ENCODE measurements around the gene ZDHHC18. TPM values are rescaled to one million over a fixed set of nuclear protein-coding genes. Genes with fewer than 3 reads are reported as not detected.
"Not testable (repeated sequence)": the region's sequence is repeated elsewhere in the genome, so short reads cannot be mapped to it uniquely, and the experiment has no call there.

Gene ZDHHC18
- total and polyA plus RNA-seq, 2 experiments from 2014 or later, result 1.3 to 11.6 TPM

- WGBS, 2 experiments (ENCODE audit: low coverage in 1 of 2, low lambda C conversion rate in 2 of 2, missing lambda C conversion rate in 2 of 2), result 96 to 100% methylated on average over 1 of the region's 1 CpG
- H3K4me2 ChIP-seq (ENCODE audit: unreplicated experiment), result no peak overlapping the region
- no peaks in the 10 kb centered on the region for H3K9me3 ChIP-seq (ENCODE audit: low read depth)
- no peaks in the 10 kb centered on the region for H3F3A ChIP-seq (ENCODE audit: insufficient read depth)
- H2AFZ ChIP-seq, result no peak overlapping the region
- no peaks in the 10 kb centered on the region for H4K20me1 ChIP-seq (ENCODE audit: insufficient read depth)
- no peak overlapping the region for H3K9ac ChIP-seq
- H3K27ac ChIP-seq, result no peak overlapping the region
- no peaks in the 10 kb centered on the region; the same call in 1 of the 2 replicates for H3K79me2 ChIP-seq (ENCODE audit: insufficient read depth)
- no peaks in the 10 kb centered on the region for H3K4me1 ChIP-seq (ENCODE audit: insufficient read depth)
- no peak for DNase-seq
- H3K4me3 ChIP-seq, result no peak overlapping the region
- TF ChIP-seq EZH2phosphoT487 (IDR thresholded peaks at IDR 0.05; ENCODE audit: insufficient read depth, low read depth) (no peak), EZH2 (IDR thresholded peaks at IDR 0.05; ENCODE audit: insufficient read depth, poor library complexity, severe bottlenecking) (no peak)
- peaks cover 4% of the 10 kb centered on the region; the same call in 1 of the 2 replicates for H3K36me3 ChIP-seq (ENCODE audit: low read depth)
- in situ Hi-C loops (cut with MboI), result no loop called here
- H3K9me2 ChIP-seq (ENCODE audit: insufficient read depth), result no peaks in the 10 kb centered on the region
- H3K27me3 ChIP-seq (replicated peaks; ENCODE audit: insufficient read depth), result no peaks in the 10 kb centered on the region
These were observed 12.8 kb downstream of the ZDHHC18 start for GRCh38 chr1:26839339-26839722.

GRCh38 chr1:26839779-26840178 lies 13.3 kb downstream of the ZDHHC18 start:
- H4K20me1 ChIP-seq (ENCODE audit: insufficient read depth), result no peaks in the 10 kb centered on the region
- H3K9ac ChIP-seq, result no peak overlapping the region
- WGBS, 2 experiments (ENCODE audit: low coverage in 1 of 2, low lambda C conversion rate in 2 of 2, missing lambda C conversion rate in 2 of 2), result 91 to 95% methylated on average over 5 to 6 of the region's 6 CpGs
- no peak for DNase-seq
- H3K4me2 ChIP-seq (ENCODE audit: unreplicated experiment), result no peak overlapping the region
- peaks cover 4% of the 10 kb centered on the region; the same call in 1 of the 2 replicates for H3K36me3 ChIP-seq (ENCODE audit: low read depth)
- in situ Hi-C loops (cut with MboI), result no loop called here
- H3F3A ChIP-seq (ENCODE audit: insufficient read depth), result no peaks in the 10 kb centered on the region
- TF ChIP-seq EZH2 (IDR thresholded peaks at IDR 0.05; ENCODE audit: insufficient read depth, poor library complexity, severe bottlenecking) (no peak), EZH2phosphoT487 (IDR thresholded peaks at IDR 0.05; ENCODE audit: insufficient read depth, low read depth) (no peak)
- H3K79me2 ChIP-seq (ENCODE audit: insufficient read depth), result no peaks in the 10 kb centered on the region; the same call in 1 of the 2 replicates
- H3K27ac ChIP-seq, result no peak overlapping the region
- H3K4me3 ChIP-seq, result no peak overlapping the region
- no peaks in the 10 kb centered on the region for H3K27me3 ChIP-seq (replicated peaks; ENCODE audit: insufficient read depth)
- no peaks in the 10 kb centered on the region for H3K9me3 ChIP-seq (ENCODE audit: low read depth)
- no peak overlapping the region for H2AFZ ChIP-seq
- H3K4me1 ChIP-seq (ENCODE audit: insufficient read depth), result no peaks in the 10 kb centered on the region
- H3K9me2 ChIP-seq (ENCODE audit: insufficient read depth), result no peaks in the 10 kb centered on the region

- H3K27ac ChIP-seq, result no peak overlapping the region
- no peak overlapping the region for H3K4me3 ChIP-seq
- no peak for TF ChIP-seq EZH2phosphoT487 (IDR thresholded peaks at IDR 0.05; ENCODE audit: insufficient read depth, low read depth)
- no peak for TF ChIP-seq EZH2 (IDR thresholded peaks at IDR 0.05; ENCODE audit: insufficient read depth, poor library complexity, severe bottlenecking)
- H3K4me2 ChIP-seq (ENCODE audit: unreplicated experiment), result no peak overlapping the region
- WGBS, 2 experiments (ENCODE audit: low coverage in 1 of 2, low lambda C conversion rate in 2 of 2, missing lambda C conversion rate in 2 of 2), result 82 to 89% methylated on average over 13 of the region's 13 CpGs
- H3K79me2 ChIP-seq (ENCODE audit: insufficient read depth), result no peaks in the 10 kb centered on the region; the same call in 1 of the 2 replicates
- H2AFZ ChIP-seq, result no peak overlapping the region
- peaks cover 4% of the 10 kb centered on the region; the same call in 1 of the 2 replicates for H3K36me3 ChIP-seq (ENCODE audit: low read depth)
- H3K9me2 ChIP-seq (ENCODE audit: insufficient read depth), result no peaks in the 10 kb centered on the region
- no peak for DNase-seq
- no peaks in the 10 kb centered on the region for H3K27me3 ChIP-seq (replicated peaks; ENCODE audit: insufficient read depth)
- H4K20me1 ChIP-seq (ENCODE audit: insufficient read depth), result no peaks in the 10 kb centered on the region
- peaks cover 23% of the 10 kb centered on the region for H3F3A ChIP-seq (ENCODE audit: insufficient read depth)
- peaks cover 15% of the 10 kb centered on the region for H3K4me1 ChIP-seq (ENCODE audit: insufficient read depth)
- no peak overlapping the region for H3K9ac ChIP-seq
- H3K9me3 ChIP-seq (ENCODE audit: low read depth), result no peaks in the 10 kb centered on the region
- in situ Hi-C loops (cut with MboI), result no loop called here
These were observed 18.1 kb downstream of the ZDHHC18 start for GRCh38 chr1:26844424-26845196.

GRCh38 chr1:26847826-26848225 lies 21.3 kb downstream of the ZDHHC18 start:
- Histone ChIP-seq H3F3A (ENCODE audit: insufficient read depth) (peaks cover 26% of the 10 kb centered on the region), H3K27ac (peak overlapping the region; percentile 94; the same call in 1 of the 2 replicates), H3K9ac (peak overlapping the region; percentile 77; the same call in 1 of the 2 replicates), H3K4me1 (ENCODE audit: insufficient read depth) (peaks cover 18% of the 10 kb centered on the region)
- in situ Hi-C loops (cut with MboI); DNase-seq; H3K9me3 ChIP-seq (ENCODE audit: low read depth); H2AFZ ChIP-seq; H3K36me3 ChIP-seq (ENCODE audit: low read depth); H4K20me1 ChIP-seq (ENCODE audit: insufficient read depth); H3K9me2 ChIP-seq (ENCODE audit: insufficient read depth); H3K79me2 ChIP-seq (ENCODE audit: insufficient read depth); H3K27me3 ChIP-seq (replicated peaks; ENCODE audit: insufficient read depth); H3K4me2 ChIP-seq (ENCODE audit: unreplicated experiment); H3K4me3 ChIP-seq: not testable (repeated sequence)
- WGBS, 2 experiments (ENCODE audit: low coverage in 1 of 2, low lambda C conversion rate in 2 of 2, missing lambda C conversion rate in 2 of 2), result 84% methylated on average over 6 of the region's 6 CpGs
